HG03097 (cell line): ENCODE data around the gene HTATIP2.
A peak's percentile ranks its signal among the peaks of the same experiment; 100 is the strongest.
"Not testable (repeated sequence)": the region's sequence is repeated elsewhere in the genome, so short reads cannot be mapped to it uniquely, and the experiment has no call there.

Source experiments
- ATAC-seq: cut with Tn5 transposase; IDR thresholded peaks from one replicate; pipeline ENCODE4 v1.9.1; 2021; ENCODE audit not compliant: unreplicated experiment, low FRiP score

The HTATIP2 gene

GRCh38 chr11:20363500-20364340, at the start of gene HTATIP2:
TSS of gene HTATIP2 (plus strand) at chr11:20363714. CDS start at chr11:20364238, 524 bp downstream.
- peak; percentile 92 for ATAC-seq

- ATAC-seq: no peak
These were observed 47.7 kb upstream of the HTATIP2 start for GRCh38 chr11:20315800-20316199.

- ATAC-seq: no peak
These were observed 42.3 kb upstream of the HTATIP2 start for GRCh38 chr11:20321177-20321576.

- ATAC-seq: no peak
These were observed 36.1 kb upstream of the HTATIP2 start for GRCh38 chr11:20327377-20327935.

- ATAC-seq: no peak
These were observed 27.5 kb upstream of the HTATIP2 start for GRCh38 chr11:20336056-20336455.

GRCh38 chr11:20337526-20338154, 25.9 kb upstream of the HTATIP2 start:
- ATAC-seq: no peak

- ATAC-seq: no peak
These were observed 21.0 kb upstream of the HTATIP2 start for GRCh38 chr11:20342347-20343141.

- ATAC-seq: no peak
These were observed 12.4 kb upstream of the HTATIP2 start for GRCh38 chr11:20351136-20351535.

GRCh38 chr11:20351751-20352262, 11.7 kb upstream of the HTATIP2 start:
- ATAC-seq: no peak

GRCh38 chr11:20353829-20354434, 9.6 kb upstream of the HTATIP2 start:
- ATAC-seq: no peak

- peak; percentile 89 for ATAC-seq
These were observed 8.0 kb upstream of the HTATIP2 start for GRCh38 chr11:20355221-20356219.

GRCh38 chr11:20357150-20357549, 6.4 kb upstream of the HTATIP2 start:
- ATAC-seq: no peak

GRCh38 chr11:20360650-20361049, 2.9 kb upstream of the HTATIP2 start:
- peak; percentile 42 for ATAC-seq

- ATAC-seq: no peak
These were observed 1.0 kb upstream of the HTATIP2 start for GRCh38 chr11:20362481-20362880.

GRCh38 chr11:20363149-20363499, 390 bp upstream of the HTATIP2 start:
- no peak for ATAC-seq

- ATAC-seq: no peak
These were observed 853 bp downstream of the HTATIP2 start for GRCh38 chr11:20364341-20364792.

- not testable (repeated sequence) for ATAC-seq
These were observed 2.0 kb downstream of the HTATIP2 start for GRCh38 chr11:20365465-20365864.

- ATAC-seq: no peak
These were observed 3.9 kb downstream of the HTATIP2 start for GRCh38 chr11:20367313-20367948.

GRCh38 chr11:20368438-20368837, 4.9 kb downstream of the HTATIP2 start:
- ATAC-seq: no peak
